Osteocyte (in vitro differentiated cells): ENCODE measurements around the gene TMC5. TPM values are rescaled to one million over a fixed set of nuclear protein-coding genes. Genes with fewer than 3 reads are reported as not detected.
"Not testable (repeated sequence)": the region's sequence is repeated elsewhere in the genome, so short reads cannot be mapped to it uniquely, and the experiment has no call there.

Source experiments
- DNase-seq: peaks from one replicate; pipeline ENCODE4 v3.0.0; 2021; ENCODE audit warnings: mixed read lengths; ENCODE audit not compliant: unreplicated experiment; ENCODE audit errors: extremely low spot score
- H3K27ac Mint-ChIP-seq: one replicate; pipeline ENCODE4 v1.8.0; 2021; ENCODE audit warnings: mild to moderate bottlenecking, mixed read lengths; ENCODE audit not compliant: unreplicated experiment
- H3K27me3 Mint-ChIP-seq: one replicate; pipeline ENCODE4 v1.8.0; 2021; ENCODE audit warnings: mixed read lengths; ENCODE audit not compliant: unreplicated experiment
- H3K36me3 Mint-ChIP-seq: one replicate; pipeline ENCODE4 v1.8.0; 2021; ENCODE audit warnings: mixed read lengths; ENCODE audit not compliant: unreplicated experiment
- H3K4me1 Mint-ChIP-seq: one replicate; pipeline ENCODE4 v1.8.0; 2021; ENCODE audit warnings: mixed read lengths; ENCODE audit not compliant: unreplicated experiment
- H3K4me3 Mint-ChIP-seq: one replicate; pipeline ENCODE4 v1.8.0; 2021; ENCODE audit warnings: mild to moderate bottlenecking, moderate library complexity, mixed read lengths; ENCODE audit not compliant: unreplicated experiment
- H3K9me3 Mint-ChIP-seq: one replicate; pipeline ENCODE4 v1.8.0; 2021; ENCODE audit warnings: mixed read lengths; ENCODE audit not compliant: unreplicated experiment
- total RNA-seq: library from RNA; stranded (reverse); gene quantifications from 2 replicates; pipeline ENCODE4 v1.2.1, GENCODE V29; 2021
- TF ChIP-seq, protein P1 (sequence below): fragments of 200-600 bp; sonication (generic); IDR thresholded peaks from 2 replicates; pipeline ENCODE4 v1.5.0; 2021; ENCODE audit warnings: antibody characterized with exemption, mild to moderate bottlenecking, moderate library complexity

The TMC5 gene
- total RNA-seq, 1 donor from 2014 or later = not detected

DNA sequence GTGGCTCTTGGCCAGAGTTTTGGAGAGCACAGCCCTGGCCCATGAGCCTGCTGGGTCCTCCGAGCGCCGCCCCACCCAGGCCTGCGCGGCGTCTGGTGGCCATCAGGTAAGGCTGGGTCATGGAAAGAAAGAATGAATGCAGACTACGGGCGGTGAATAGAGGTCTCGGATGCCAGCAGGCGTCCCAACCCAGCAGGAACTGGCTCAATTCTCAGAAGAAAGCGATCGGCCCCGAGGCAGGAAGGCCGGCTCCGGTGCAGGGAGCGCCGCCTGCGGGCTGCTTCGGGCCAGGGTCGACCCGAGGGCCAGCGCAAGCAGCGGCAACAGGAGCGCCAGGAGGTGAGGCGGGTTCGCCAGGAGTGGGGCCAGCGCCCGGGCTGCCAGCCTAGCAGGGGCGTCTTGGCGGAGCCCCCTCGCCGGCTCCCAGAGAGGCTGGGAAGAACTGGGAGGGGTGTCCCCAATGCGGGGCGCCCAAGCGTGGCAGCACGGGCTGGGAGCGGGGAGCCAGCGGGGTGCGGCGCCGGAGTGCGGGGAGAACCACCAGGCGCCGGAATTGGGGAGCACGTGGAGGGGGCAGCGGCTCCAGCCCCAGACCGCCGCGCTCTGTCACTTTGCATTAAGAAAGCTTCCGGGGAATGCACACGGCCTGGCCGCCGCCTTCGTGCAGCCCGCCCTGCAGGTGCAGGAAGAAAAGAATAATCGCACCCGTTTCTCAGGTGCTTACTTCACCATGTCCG, 7.1 kb upstream of the TMC5 start:
- DNase-seq = no peak
- Mint-ChIP-seq H3K4me1 (peaks cover 5% of the 10 kb centered on the region), H3K4me3 (peak overlapping the region; percentile 11), H3K27me3 (peaks cover 36% of the 10 kb centered on the region), H3K36me3 (no peaks in the 10 kb centered on the region), H3K9me3 (peaks cover 4% of the 10 kb centered on the region), H3K27ac (no peak overlapping the region)
- TF ChIP-seq, protein P1, sequence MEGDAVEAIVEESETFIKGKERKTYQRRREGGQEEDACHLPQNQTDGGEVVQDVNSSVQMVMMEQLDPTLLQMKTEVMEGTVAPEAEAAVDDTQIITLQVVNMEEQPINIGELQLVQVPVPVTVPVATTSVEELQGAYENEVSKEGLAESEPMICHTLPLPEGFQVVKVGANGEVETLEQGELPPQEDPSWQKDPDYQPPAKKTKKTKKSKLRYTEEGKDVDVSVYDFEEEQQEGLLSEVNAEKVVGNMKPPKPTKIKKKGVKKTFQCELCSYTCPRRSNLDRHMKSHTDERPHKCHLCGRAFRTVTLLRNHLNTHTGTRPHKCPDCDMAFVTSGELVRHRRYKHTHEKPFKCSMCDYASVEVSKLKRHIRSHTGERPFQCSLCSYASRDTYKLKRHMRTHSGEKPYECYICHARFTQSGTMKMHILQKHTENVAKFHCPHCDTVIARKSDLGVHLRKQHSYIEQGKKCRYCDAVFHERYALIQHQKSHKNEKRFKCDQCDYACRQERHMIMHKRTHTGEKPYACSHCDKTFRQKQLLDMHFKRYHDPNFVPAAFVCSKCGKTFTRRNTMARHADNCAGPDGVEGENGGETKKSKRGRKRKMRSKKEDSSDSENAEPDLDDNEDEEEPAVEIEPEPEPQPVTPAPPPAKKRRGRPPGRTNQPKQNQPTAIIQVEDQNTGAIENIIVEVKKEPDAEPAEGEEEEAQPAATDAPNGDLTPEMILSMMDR = no peak

DNA sequence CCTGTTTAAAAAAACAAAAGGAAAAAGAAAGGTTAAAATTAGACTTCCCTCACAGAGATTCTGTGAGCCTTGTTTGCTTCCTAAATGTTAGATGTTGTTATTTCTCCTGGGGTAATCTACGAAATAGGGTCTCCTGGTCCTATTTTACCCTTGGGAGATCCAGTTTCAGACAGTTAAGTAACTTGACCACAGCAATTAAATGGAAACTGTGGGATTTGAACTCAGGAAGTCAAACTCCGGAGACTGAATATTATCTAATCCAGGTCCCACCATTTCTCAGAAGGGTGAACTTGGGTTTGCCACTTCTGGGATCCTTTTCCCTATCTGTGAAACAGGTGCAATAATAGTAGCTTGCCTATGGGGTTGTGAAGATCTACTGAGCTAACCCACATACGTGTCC, 6.4 kb upstream of the TMC5 start:
- TF ChIP-seq, protein P1 = no peak
- H3K36me3 Mint-ChIP-seq = no peaks in the 10 kb centered on the region
- no peak overlapping the region for H3K4me3 Mint-ChIP-seq
- no peak overlapping the region for H3K27ac Mint-ChIP-seq
- H3K9me3 Mint-ChIP-seq = peaks cover 4% of the 10 kb centered on the region
- peaks cover 5% of the 10 kb centered on the region for H3K4me1 Mint-ChIP-seq
- DNase-seq = no peak
- peaks cover 34% of the 10 kb centered on the region for H3K27me3 Mint-ChIP-seq

DNA sequence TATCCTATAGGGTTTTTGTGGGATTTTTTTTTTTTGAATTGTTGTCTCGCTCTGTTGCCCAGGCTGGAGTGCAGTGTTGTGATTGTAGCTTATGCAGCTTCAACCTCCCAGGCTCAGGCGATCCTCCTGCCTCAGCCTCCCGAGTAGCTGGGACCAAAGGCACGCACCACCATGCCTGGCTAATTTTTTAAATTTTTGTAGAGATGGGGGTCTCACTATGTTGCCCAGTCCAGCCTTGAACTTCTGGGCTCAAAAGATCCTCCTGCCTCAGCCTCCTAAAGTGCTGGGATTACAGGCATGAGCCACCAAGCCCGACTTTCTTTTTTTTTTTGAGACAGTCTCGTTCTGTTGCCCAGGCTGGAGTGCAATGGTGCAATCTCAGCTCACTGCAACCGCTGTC, 5.6 kb upstream of the TMC5 start:
- not testable (repeated sequence) for DNase-seq, H3K4me3 Mint-ChIP-seq, H3K27ac Mint-ChIP-seq, H3K4me1 Mint-ChIP-seq, H3K36me3 Mint-ChIP-seq, H3K9me3 Mint-ChIP-seq
- peaks cover 28% of the 10 kb centered on the region for H3K27me3 Mint-ChIP-seq

DNA sequence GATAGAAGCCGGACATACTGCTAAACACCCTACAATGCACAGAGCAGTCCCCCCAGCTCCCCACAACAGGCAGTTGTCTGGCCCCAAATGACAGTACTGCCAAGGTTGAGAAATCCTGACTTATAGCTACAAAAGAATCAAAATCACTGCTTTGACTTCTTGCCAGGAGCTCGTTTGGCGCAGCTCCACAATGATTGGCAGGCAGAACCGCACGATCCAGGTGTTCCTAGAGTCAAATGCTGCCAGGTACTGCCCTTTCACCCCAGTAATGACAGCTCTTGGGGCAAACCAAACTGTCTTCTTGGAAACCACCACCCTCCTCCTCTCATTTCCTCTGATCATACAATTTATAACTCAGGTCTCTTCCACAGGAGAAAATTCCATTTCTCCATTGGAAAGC, 2.2 kb upstream of the TMC5 start:
- no peak for DNase-seq
- no peak overlapping the region for H3K27ac Mint-ChIP-seq
- H3K36me3 Mint-ChIP-seq = no peaks in the 10 kb centered on the region
- no peaks in the 10 kb centered on the region for H3K9me3 Mint-ChIP-seq
- H3K27me3 Mint-ChIP-seq = peaks cover 10% of the 10 kb centered on the region
- TF ChIP-seq, protein P1 = no peak
- H3K4me3 Mint-ChIP-seq = no peak overlapping the region
- H3K4me1 Mint-ChIP-seq = peaks cover 2% of the 10 kb centered on the region

DNA sequence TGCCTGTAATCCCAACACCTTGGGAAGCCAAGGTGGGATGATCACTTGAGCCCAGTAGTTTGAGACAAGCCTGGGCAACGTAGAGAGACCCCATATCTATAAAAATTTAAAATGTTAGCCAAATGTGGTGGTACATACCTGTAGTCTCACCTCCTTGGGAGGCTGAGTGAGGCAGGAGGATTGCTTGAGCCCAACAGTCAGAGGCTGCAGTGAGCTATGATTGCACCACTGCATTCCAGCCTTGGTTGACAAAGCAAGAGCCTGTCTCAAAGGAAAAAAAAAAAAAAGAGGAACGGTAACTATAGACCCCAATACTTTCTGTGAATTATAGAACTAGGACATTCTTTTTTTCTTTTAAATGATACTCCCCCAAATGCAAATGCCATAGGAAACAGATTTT, 1.8 kb upstream of the TMC5 start:
- H3K4me1 Mint-ChIP-seq = peaks cover 1% of the 10 kb centered on the region
- DNase-seq = no peak
- no peak overlapping the region for H3K4me3 Mint-ChIP-seq
- no peak overlapping the region for H3K27ac Mint-ChIP-seq
- TF ChIP-seq, protein P1 = no peak
- peaks cover 9% of the 10 kb centered on the region for H3K27me3 Mint-ChIP-seq
- no peaks in the 10 kb centered on the region for H3K9me3 Mint-ChIP-seq
- H3K36me3 Mint-ChIP-seq = no peaks in the 10 kb centered on the region
